Measurements from ENCODE around the gene ST6GALNAC2. TPM values are rescaled to one million over a fixed set of nuclear protein-coding genes. Genes with fewer than 3 reads are reported as not detected.

The ST6GALNAC2 gene
- total and polyA plus RNA-seq, 2 experiments from 2014 or later: 0.31 TPM; not detected in 1

- H3K27ac Mint-ChIP-seq: no peak overlapping the region
These were observed 53.5 kb downstream of the ST6GALNAC2 start for GRCh38 chr17:76532072-76532651.

More at GRCh38 chr17:76532072-76532651, 53.5 kb downstream of the ST6GALNAC2 start:
- Histone ChIP-seq H3K9me2 (ENCODE audit: insufficient read depth) (no peaks in the 10 kb centered on the region), H2AFZ (no peak overlapping the region), H3K27ac (ENCODE audit: low read depth) (no peak overlapping the region), H3K4me1 (ENCODE audit: insufficient read depth) (peaks cover 9% of the 10 kb centered on the region; the same call in 1 of the 2 replicates), H3K27me3 (ENCODE audit: insufficient read depth) (peaks cover 20% of the 10 kb centered on the region), H3K79me2 (replicated peaks; ENCODE audit: insufficient read depth) (no peaks in the 10 kb centered on the region), H3K4me3 (no peak overlapping the region), H3K4me2 (no peak overlapping the region), H3F3A (replicated peaks; ENCODE audit: low read depth) (0 out of 2 replicates have a peak, but pooled peaks cover 5% of the 10 kb centered on the region), H4K20me1 (replicated peaks; ENCODE audit: insufficient read depth) (no peaks in the 10 kb centered on the region), H3K36me3 (ENCODE audit: insufficient read depth) (no peaks in the 10 kb centered on the region)
- no peak for TF ChIP-seq ZNF462 (CRISPR knock-in tag; IDR thresholded peaks at IDR 0.05)
- no peak for TF ChIP-seq REST (IDR thresholded peaks at IDR 0.05; ENCODE audit: unreplicated experiment)
- TF ChIP-seq CREB1 (CRISPR knock-in tag; IDR thresholded peaks at IDR 0.05; ENCODE audit: low read depth): no peak
- no peak for TF ChIP-seq ETS1 (IDR thresholded peaks at IDR 0.05)
- no peak for TF ChIP-seq NANOG (IDR thresholded peaks at IDR 0.05; ENCODE audit: borderline replicate concordance)
- TF ChIP-seq EZH2 (IDR thresholded peaks at IDR 0.05; ENCODE audit: low read depth, unreplicated experiment): no peak
- no peak for TF ChIP-seq POLR2AphosphoS5 (IDR thresholded peaks at IDR 0.05; ENCODE audit: low read depth)
- no peak for TF ChIP-seq ZNF331 (CRISPR knock-in tag; IDR thresholded peaks at IDR 0.05; ENCODE audit: low read depth)
- no peak for TF ChIP-seq JUNB (IDR thresholded peaks at IDR 0.05; ENCODE audit: unreplicated experiment)
- TF ChIP-seq CTCF (conservative IDR thresholded peaks at IDR 0.05; ENCODE audit: low read depth in 2 of 2): no peak
- TF ChIP-seq EZH2phosphoT487 (IDR thresholded peaks at IDR 0.05; ENCODE audit: unreplicated experiment): no peak
- TF ChIP-seq ZNF114 (CRISPR knock-in tag; IDR thresholded peaks at IDR 0.05): no peak
- no peak for TF ChIP-seq STAT1 (IDR thresholded peaks at IDR 0.05; ENCODE audit: unreplicated experiment)
- Mint-ChIP-seq H3K9me3 (no peaks in the 10 kb centered on the region), H3K36me3 (ENCODE audit: low read depth) (no peaks in the 10 kb centered on the region), H3K27me3 (ENCODE audit: insufficient read depth, low read depth, poor library complexity) (peaks cover 27% of the 10 kb centered on the region), H3K4me1 (peaks cover 29% of the 10 kb centered on the region), H3K4me3 (no peak overlapping the region; the same call in 2 of the 3 replicates)
- ATAC-seq (no peak), DNase-seq (ENCODE audit: low spot score) (no peak)

Data from GM23338 (cell line).